HEK293T (cell line): Measurements from ENCODE around the gene TNMD.

Experiments
- BHLHE40 ChIP-seq: fragments of 450-650 bp; IDR thresholded peaks from 2 replicates; pipeline ENCODE4 v1.6.1; 2016; ENCODE audit warnings: mild to moderate bottlenecking, moderate library complexity, borderline replicate concordance
- SP1 ChIP-seq: fragments of 450-650 bp; IDR thresholded peaks from 2 replicates; pipeline ENCODE4 v1.6.1; 2017

GRCh38 chrX:100643212-100643611, 58.5 kb downstream of the TNMD start:
- TF ChIP-seq BHLHE40 (no peak), SP1 (no peak)
